K562 (cell line): ENCODE measurements around the gene CEP295NL. TPM values are rescaled to one million over a fixed set of nuclear protein-coding genes. Genes with fewer than 3 reads are reported as not detected.
A peak's percentile ranks its signal among the peaks of the same experiment; 100 is the strongest.

ENCODE experiments used
- ATAC-seq: fragments of 200-7000 bp; cut with Tn5 transposase; 3 replicates; pipeline ENCODE4 v1.9.1; 2020; ENCODE audit warnings: moderate library complexity
- BruUV-seq: library from RNA; stranded (reverse); fragments of 400-500 nt; replicated peaks from 2 replicates; lab custom pipeline; 2021; lab: Mats Ljungman, UMichigan
- CTCF ChIA-PET: fragments of 300-600 bp; formaldehyde crosslinking; extraction: SDS; loops from one replicate; lab custom pipeline; 2021; ENCODE audit warnings: low intra/inter-chr PET ratio; lab: Yijun Ruan, JAX
- POLR2A ChIA-PET: fragments of 300-600, 350-650 bp; sonication (Branson Sonifier 250); formaldehyde crosslinking; extraction: SDS; loops from one replicate; lab custom pipeline; 2021; ENCODE audit warnings: antibody characterized with exemption, inconsistent platforms; lab: Yijun Ruan, JAX
- DNase-seq, 4 experiments: peaks; one replicate each; pipeline versions ENCODE4 v3.0.0 to v3.0.0-alpha.2; 2011 to 2018; ENCODE audit warnings: low spot score in 3 of 4, mixed read lengths in 3 of 4; ENCODE audit errors: extremely low read depth in 1 of 4
- FAIRE-seq: peaks from 2 replicates; lab custom pipeline; 2011; peaks lifted over from hg19 to GRCh38; lab: Jason Lieb, UNC
- H2AFZ ChIP-seq: 2 replicates; pipeline ENCODE4 v1.6.0; 2011; ENCODE audit warnings: low read depth, low read length, control low read depth, inconsistent platforms
- H3K27ac ChIP-seq: fragments of 200-600 bp; 3 replicates; pipeline ENCODE4 v1.8.0; 2011; ENCODE audit warnings: low read depth, mild to moderate bottlenecking, control low read depth, inconsistent platforms, low read length, moderate library complexity, mixed read lengths; ENCODE audit errors: extremely low read depth
- H3K27me3 ChIP-seq, 2 experiments: fragments of 300-600 bp in 1 of 2; 2 replicates in 1 of 2; 3 replicates in 1 of 2; pipeline versions ENCODE4 v1.6.0 to v1.8.0; 2011; ENCODE audit warnings: inconsistent platforms in 2 of 2, low read length in 2 of 2, mild to moderate bottlenecking in 1 of 2, mixed read lengths in 1 of 2, moderate library complexity in 1 of 2; ENCODE audit not compliant: control insufficient read depth in 2 of 2, insufficient read depth in 2 of 2
- H3K36me3 ChIP-seq: fragments of 300-600 bp; 3 replicates; pipeline ENCODE4 v1.8.0; 2011; ENCODE audit warnings: mild to moderate bottlenecking, low read length, inconsistent platforms; ENCODE audit not compliant: control insufficient read depth, insufficient read depth
- H3K4me1 ChIP-seq, 2 experiments: fragments of 200-600 bp in 1 of 2; replicated peaks in 1 of 2; 2 replicates in 1 of 2; 3 replicates in 1 of 2; pipeline versions ENCODE4 v1.5.1 to v1.8.0; 2011; ENCODE audit warnings: inconsistent platforms in 2 of 2, low read length in 2 of 2, mild to moderate bottlenecking in 1 of 2, mixed read lengths in 1 of 2, moderate library complexity in 1 of 2; ENCODE audit not compliant: control insufficient read depth in 2 of 2, insufficient read depth in 2 of 2
- H3K4me2 ChIP-seq: 2 replicates; pipeline ENCODE4 v1.6.1; 2011; ENCODE audit warnings: low read length, control low read depth, inconsistent platforms, mixed read lengths; ENCODE audit not compliant: insufficient read depth
- H3K4me3 ChIP-seq: fragments of 200-600 bp; sonication (generic), shearing (Covaris generic); 2 replicates; pipeline ENCODE4 v1.5.1; 2016; ENCODE audit warnings: control low read depth, inconsistent platforms
- H3K79me2 ChIP-seq: fragments of 200-600 bp; 3 replicates; pipeline ENCODE4 v1.8.0; 2011; ENCODE audit warnings: low read length, inconsistent platforms; ENCODE audit not compliant: control insufficient read depth, insufficient read depth
- H3K9ac ChIP-seq, 2 experiments: 2 replicates each; pipeline versions ENCODE4 v1.6.0 to v1.6.1; 2011; ENCODE audit warnings: low read depth in 2 of 2, low read length in 2 of 2, control low read depth in 1 of 2, inconsistent platforms in 1 of 2, mild to moderate bottlenecking in 1 of 2, mixed read lengths in 1 of 2; ENCODE audit not compliant: insufficient read depth in 1 of 2
- H3K9me1 ChIP-seq: one replicate; pipeline ENCODE4 v1.6.0; 2011; ENCODE audit warnings: inconsistent platforms, mild to moderate bottlenecking, low read length, moderate library complexity; ENCODE audit not compliant: control insufficient read depth, insufficient read depth
- H3K9me3 ChIP-seq: replicated peaks from 2 replicates; pipeline ENCODE4 v1.5.1; 2011; ENCODE audit warnings: low read depth, low read length, inconsistent platforms; ENCODE audit not compliant: control insufficient read depth, insufficient read depth
- H4K20me1 ChIP-seq: replicated peaks from 2 replicates; pipeline ENCODE4 v1.6.1; 2011; ENCODE audit warnings: low read length, inconsistent platforms, mixed read lengths; ENCODE audit not compliant: control insufficient read depth, insufficient read depth
- ADNP ChIP-seq: fragments of 200-800 bp; sonication (Bioruptor generic); IDR thresholded peaks from 2 replicates; pipeline ENCODE4 v1.6.1; 2016; ENCODE audit warnings: missing genetic modification characterization, missing compliant biosample characterization
- DNMT1 ChIP-seq: fragments of 450-650 bp; IDR thresholded peaks from 2 replicates; pipeline ENCODE4 v1.6.1; 2016; ENCODE audit warnings: antibody characterized with exemption, mild to moderate bottlenecking
- EGR1 ChIP-seq: fragments of 450-650 bp; conservative IDR thresholded peaks from 2 replicates; pipeline ENCODE4 v1.6.1; 2017; ENCODE audit warnings: mild to moderate bottlenecking
- FOXK1 ChIP-seq: sonication (generic); formaldehyde crosslinking; IDR thresholded peaks from 2 replicates; pipeline ENCODE4 v1.8.0; 2022; ENCODE audit warnings: missing genetic modification reagents, mild to moderate bottlenecking, borderline replicate concordance
- FOXK2 ChIP-seq, 2 experiments: fragments of 450-650 bp; IDR thresholded peaks in 1 of 2; conservative IDR thresholded peaks in 1 of 2; 2 replicates each; pipeline ENCODE4 v1.6.1; 2016; ENCODE audit warnings: low read depth in 2 of 2, mild to moderate bottlenecking in 1 of 2
- RBM25 ChIP-seq: fragments of 200-400 bp; formaldehyde crosslinking; IDR thresholded peaks from 2 replicates; pipeline ENCODE4 v1.6.1; 2018; ENCODE audit warnings: low read length, low read depth, moderate library complexity; ENCODE audit not compliant: severe bottlenecking
- XRCC5 ChIP-seq: fragments of 200-400 bp; formaldehyde crosslinking; IDR thresholded peaks from 2 replicates; pipeline ENCODE4 v1.6.1; 2017; ENCODE audit warnings: low read depth, mild to moderate bottlenecking, low read length
- ZBED1 ChIP-seq: IDR thresholded peaks from 2 replicates; pipeline ENCODE4 v1.6.1; 2014
- ZNF583 ChIP-seq: fragments of 250-450 bp; sonication (Bioruptor Pico); IDR thresholded peaks from 2 replicates; pipeline ENCODE4 v1.4.0; 2020
- WGBS: fragments of 100-300 bp; shearing (Covaris generic); methylation state at CpG from one replicate; pipeline ENCODE4 v1.1.6; 2016; ENCODE audit warnings: low coverage, mixed read lengths; ENCODE audit not compliant: insufficient coverage; ENCODE audit errors: missing lambda C conversion rate; 5-methylcytosine and 5-hydroxymethylcytosine counted together
- in situ Hi-C: fragments of 300-500 bp; cut with MboI; formaldehyde crosslinking; loops from 4 replicates; pipeline ENCODE4 v1.15.0; 2018; ENCODE audit warnings: inconsistent platforms, mixed read lengths
- intact Hi-C: fragments of 100-400 bp; cut with micrococcal nuclease; formaldehyde crosslinking; loops from 2 replicates; pipeline ENCODE4 v1.14.2; 2022
- polyA plus RNA-seq, 8 experiments: library from polyadenylated mRNA; depleted of rRNA in 4 of 8; stranded (reverse) in 5 of 8; unstranded in 3 of 8; fragments of >200 nt; fragmentation: Nextera tagmentation in 2 of 8; fragmentation: Illumina TruSeq in 1 of 8; extraction: Ambion mirVana in 2 of 8; extraction: Trizol in 1 of 8; gene quantifications; 2 replicates each; pipeline versions ENCODE4 v1.2.1 to v1.2.3, GENCODE V29; 2011 to 2014; ENCODE audit warnings: inconsistent platforms in 1 of 8, missing spikeins in 1 of 8
- total RNA-seq, 7 experiments: library from RNA; depleted of rRNA in 6 of 7; stranded (reverse); fragments of >200 nt in 6 of 7; fragmentation: Illumina TruSeq in 2 of 7; extraction: Trizol in 2 of 7; gene quantifications; 2 replicates each; pipeline versions ENCODE4 v1.2.1 to v1.2.3, GENCODE V29; 2011 to 2021; ENCODE audit warnings: low replicate concordance in 1 of 7
- TF ChIP-seq, protein P1 (sequence below), 2 experiments: fragments of 450-650 bp in 1 of 2; sonication (generic) in 1 of 2; formaldehyde crosslinking in 1 of 2; IDR thresholded peaks in 1 of 2; conservative IDR thresholded peaks in 1 of 2; 2 replicates each; pipeline versions ENCODE4 v1.6.1 to v1.8.1; 2016 to 2023; ENCODE audit warnings: mild to moderate bottlenecking in 2 of 2, moderate library complexity in 2 of 2, inconsistent platforms in 1 of 2, missing genetic modification reagents in 1 of 2

CEP295NL gene
- total and polyA plus RNA-seq, 9 of the 15 experiments (the other 6 are each of a cell fraction or from before 2014, with no cell fraction given) = not detected

- Histone ChIP-seq H3K4me2 (no peak overlapping the region), H3K4me1 (peaks cover 5 to 15% of the 10 kb centered on the region in 2 experiments; a peak in 3 of 5 replicates)
- intact Hi-C loops = no loop called here
These were observed 41.8 kb downstream of the CEP295NL start for GRCh38 chr17:78861229-78861628.

GRCh38 chr17:78859051-78859450 is 44.0 kb downstream of the CEP295NL start:
- DNase-seq (no peak), ATAC-seq (no peak)
- WGBS = 20% methylated on average over 3 of the region's 4 CpGs
- Histone ChIP-seq H3K4me1 (peaks cover 14 to 21% of the 10 kb centered on the region in 2 experiments), H2AFZ (no peak overlapping the region), H3K79me2 (no peaks in the 10 kb centered on the region), H3K9ac (no peak overlapping the region), H4K20me1 (no peaks in the 10 kb centered on the region), H3K9me1 (no peaks in the 10 kb centered on the region), H3K27ac (no peak overlapping the region), H3K9me3 (no peaks in the 10 kb centered on the region), H3K4me2 (no peak overlapping the region)
- no TSS peak for BruUV-seq
- in situ Hi-C loops = no loop called here
- CTCF ChIA-PET = no interaction called here
- TF ChIP-seq, protein P1, sequence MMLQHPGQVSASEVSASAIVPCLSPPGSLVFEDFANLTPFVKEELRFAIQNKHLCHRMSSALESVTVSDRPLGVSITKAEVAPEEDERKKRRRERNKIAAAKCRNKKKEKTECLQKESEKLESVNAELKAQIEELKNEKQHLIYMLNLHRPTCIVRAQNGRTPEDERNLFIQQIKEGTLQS (IDR thresholded peaks at IDR 0.05) = no peak
- TF ChIP-seq, protein P1 (CRISPR knock-in tag; conservative IDR thresholded peaks at IDR 0.05) = no peak
- TF ChIP-seq FOXK1 (CRISPR knock-in tag) = no peak
- TF ChIP-seq ADNP (tag) = 0 out of 2 replicates have a peak, but pooled peaks have one; percentile 41
- no peak for TF ChIP-seq XRCC5
- TF ChIP-seq ZBED1 = no peak
- no peak for TF ChIP-seq DNMT1
- 0 out of 2 replicates have a peak, but pooled peaks have one; percentile 27 for TF ChIP-seq EGR1
- TF ChIP-seq, all 486 proteins: peak for 2
- H3K27me3 ChIP-seq = peaks cover 3 to 17% of the 10 kb centered on the region in 2 experiments; a peak in 3 of 5 replicates
- POLR2A ChIA-PET = no interaction called here
- no peak for FAIRE-seq
- no peaks in the 10 kb centered on the region for H3K36me3 ChIP-seq
- H3K4me3 ChIP-seq = no peak overlapping the region
- intact Hi-C loops = no loop called here

More at GRCh38 chr17:78861229-78861628, 41.8 kb downstream of the CEP295NL start:
- no peak for TF ChIP-seq FOXK2 (conservative IDR thresholded peaks at IDR 0.05 in 1 of 2, IDR thresholded peaks at IDR 0.05 in 1 of 2; ENCODE audit: low read depth in 2 of 2)
- peak; percentile 11 for TF ChIP-seq RBM25
- TF ChIP-seq ZNF583 (CRISPR knock-in tag) = no peak
- whole genome bisulfite sequencing = 50% methylated on average over 3 of the region's 4 CpGs
- DNase-seq (no peak), ATAC-seq (no peak), FAIRE-seq (no peak)
- Histone ChIP-seq H3K36me3 (no peaks in the 10 kb centered on the region), H4K20me1 (no peaks in the 10 kb centered on the region), H3K9ac (no peak overlapping the region), H3K27ac (no peak overlapping the region), H2AFZ (no peak overlapping the region), H3K4me3 (no peak overlapping the region), H3K79me2 (no peaks in the 10 kb centered on the region), H3K9me3 (no peaks in the 10 kb centered on the region), H3K27me3 (peaks cover 3 to 10% of the 10 kb centered on the region in 2 experiments; a peak in 3 of 5 replicates), H3K9me1 (no peaks in the 10 kb centered on the region)
- POLR2A ChIA-PET = no interaction called here
- in situ Hi-C loops = no loop called here
- CTCF ChIA-PET = no interaction called here
- no TSS peak for BruUV-seq
